A673 (cell line): ENCODE data around the gene PTPN20. TPM values are rescaled to one million over a fixed set of nuclear protein-coding genes. Genes with fewer than 3 reads are reported as not detected.

ENCODE experiments used
- BruUV-seq: library from RNA; stranded (reverse); fragments of 400-500 nt; replicated peaks from 2 replicates; lab custom pipeline; 2021; lab: Mats Ljungman, UMichigan
- CTCF ChIA-PET: fragments of 300-600 bp; sonication (Branson Sonifier 250); formaldehyde crosslinking; loops from one replicate; lab custom pipeline; 2022; ENCODE audit warnings: antibody characterized with exemption; lab: Charles Lee
- POLR2A ChIA-PET: fragments of 300-600 bp; sonication (Branson Sonifier 250); formaldehyde crosslinking; loops from one replicate; lab custom pipeline; 2022; ENCODE audit warnings: antibody characterized with exemption; ENCODE audit not compliant: low non-redundant PET; lab: Charles Lee
- DNase-seq: peaks from one replicate; pipeline ENCODE4 v3.0.0-alpha.2; 2015; ENCODE audit warnings: low spot score
- H3K27ac ChIP-seq: fragments of 200-600 bp; sonication (generic); 2 replicates; pipeline ENCODE4 v1.5.1; 2016; ENCODE audit warnings: mixed run types, low read depth, mild to moderate bottlenecking, mixed read lengths, antibody characterized with exemption, low read length; ENCODE audit not compliant: poor library complexity, severe bottlenecking
- H3K27me3 ChIP-seq: fragments of 200-600 bp; sonication (generic); replicated peaks from 2 replicates; pipeline ENCODE4 v1.6.1; 2017; ENCODE audit warnings: mixed run types, low read depth, mild to moderate bottlenecking, mixed read lengths, antibody characterized with exemption, low read length; ENCODE audit not compliant: insufficient read depth, poor library complexity
- H3K36me3 ChIP-seq: fragments of 200-600 bp; sonication (generic); 2 replicates; pipeline ENCODE4 v1.6.1; 2016; ENCODE audit warnings: mixed run types, mild to moderate bottlenecking, mixed read lengths, antibody characterized with exemption, low read length; ENCODE audit not compliant: insufficient read depth, poor library complexity, severe bottlenecking
- H3K4me1 ChIP-seq: fragments of 200-600 bp; sonication (generic); 2 replicates; pipeline ENCODE4 v1.6.1; 2017; ENCODE audit warnings: mixed run types, mild to moderate bottlenecking, mixed read lengths, antibody characterized with exemption, low read length; ENCODE audit not compliant: insufficient read depth, poor library complexity, severe bottlenecking
- H3K4me3 ChIP-seq: fragments of 200-600 bp; sonication (generic); 2 replicates; pipeline ENCODE4 v1.5.1; 2016; ENCODE audit warnings: low read depth, mixed run types, mild to moderate bottlenecking, mixed read lengths, low read length; ENCODE audit not compliant: poor library complexity, severe bottlenecking
- H3K9me3 ChIP-seq: fragments of 200-600 bp; sonication (generic); 2 replicates; pipeline ENCODE4 v1.6.1; 2016; ENCODE audit warnings: mixed run types, low read depth, mild to moderate bottlenecking, mixed read lengths, antibody characterized with exemption, low read length; ENCODE audit not compliant: poor library complexity, severe bottlenecking
- EZH2 ChIP-seq: fragments of 200-600 bp; sonication (generic); IDR thresholded peaks from 2 replicates; pipeline ENCODE4 v1.6.1; 2017; ENCODE audit warnings: borderline replicate concordance, low read depth, mild to moderate bottlenecking, mixed read lengths, antibody characterized with exemption, low read length; ENCODE audit not compliant: poor library complexity, severe bottlenecking
- intact Hi-C: fragments of 100-400 bp; cut with micrococcal nuclease; formaldehyde crosslinking; loops from one replicate; pipeline ENCODE4 v1.10.0; 2022; ENCODE audit not compliant: unreplicated experiment
- total RNA-seq: library from RNA; stranded (reverse); gene quantifications from 2 replicates; pipeline ENCODE4 v1.2.3, GENCODE V29; 2021
- TF ChIP-seq, protein P1 (sequence below): fragments of 300-800, 200-600 bp; sonication (generic); conservative IDR thresholded peaks from 2 replicates; pipeline ENCODE4 v1.5.1; 2017; ENCODE audit warnings: low read depth, mild to moderate bottlenecking, antibody characterized with exemption, low read length, moderate library complexity, mixed read lengths

PTPN20 gene
- total RNA-seq, 1 experiment from 2014 or later = not detected

DNA sequence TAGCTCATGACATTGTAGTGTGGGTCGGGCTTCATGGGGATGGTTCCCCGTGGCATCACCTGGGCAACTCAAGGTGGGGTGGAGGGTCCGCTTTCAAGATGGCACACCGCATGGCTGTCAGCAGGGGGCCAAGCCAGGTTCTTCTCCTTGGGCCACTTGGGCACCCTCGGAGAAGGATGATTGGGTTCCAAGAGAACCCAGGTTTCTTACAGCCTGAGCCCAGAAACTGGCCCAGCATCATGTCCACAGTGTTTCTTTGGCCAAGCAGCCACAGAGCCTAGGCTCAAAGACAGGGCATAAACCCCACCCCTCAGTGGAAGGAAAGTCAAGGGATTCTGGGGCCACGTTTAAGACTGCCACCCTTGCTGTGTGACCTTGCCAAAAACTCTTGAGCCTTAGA is 110.6 kb downstream of the PTPN20 start:
- BruUV-seq = no TSS peak
- Histone ChIP-seq H3K27me3 (no peaks in the 10 kb centered on the region), H3K27ac (no peak overlapping the region), H3K36me3 (no peaks in the 10 kb centered on the region), H3K4me3 (no peak overlapping the region), H3K4me1 (no peaks in the 10 kb centered on the region), H3K9me3 (no peaks in the 10 kb centered on the region)
- no peak for DNase-seq
- ChIA-PET POLR2A (no interaction called here), CTCF (no interaction called here)
- intact Hi-C loops = no loop called here
- TF ChIP-seq EZH2 = no peak
- TF ChIP-seq, protein P1, sequence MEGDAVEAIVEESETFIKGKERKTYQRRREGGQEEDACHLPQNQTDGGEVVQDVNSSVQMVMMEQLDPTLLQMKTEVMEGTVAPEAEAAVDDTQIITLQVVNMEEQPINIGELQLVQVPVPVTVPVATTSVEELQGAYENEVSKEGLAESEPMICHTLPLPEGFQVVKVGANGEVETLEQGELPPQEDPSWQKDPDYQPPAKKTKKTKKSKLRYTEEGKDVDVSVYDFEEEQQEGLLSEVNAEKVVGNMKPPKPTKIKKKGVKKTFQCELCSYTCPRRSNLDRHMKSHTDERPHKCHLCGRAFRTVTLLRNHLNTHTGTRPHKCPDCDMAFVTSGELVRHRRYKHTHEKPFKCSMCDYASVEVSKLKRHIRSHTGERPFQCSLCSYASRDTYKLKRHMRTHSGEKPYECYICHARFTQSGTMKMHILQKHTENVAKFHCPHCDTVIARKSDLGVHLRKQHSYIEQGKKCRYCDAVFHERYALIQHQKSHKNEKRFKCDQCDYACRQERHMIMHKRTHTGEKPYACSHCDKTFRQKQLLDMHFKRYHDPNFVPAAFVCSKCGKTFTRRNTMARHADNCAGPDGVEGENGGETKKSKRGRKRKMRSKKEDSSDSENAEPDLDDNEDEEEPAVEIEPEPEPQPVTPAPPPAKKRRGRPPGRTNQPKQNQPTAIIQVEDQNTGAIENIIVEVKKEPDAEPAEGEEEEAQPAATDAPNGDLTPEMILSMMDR = no peak

DNA sequence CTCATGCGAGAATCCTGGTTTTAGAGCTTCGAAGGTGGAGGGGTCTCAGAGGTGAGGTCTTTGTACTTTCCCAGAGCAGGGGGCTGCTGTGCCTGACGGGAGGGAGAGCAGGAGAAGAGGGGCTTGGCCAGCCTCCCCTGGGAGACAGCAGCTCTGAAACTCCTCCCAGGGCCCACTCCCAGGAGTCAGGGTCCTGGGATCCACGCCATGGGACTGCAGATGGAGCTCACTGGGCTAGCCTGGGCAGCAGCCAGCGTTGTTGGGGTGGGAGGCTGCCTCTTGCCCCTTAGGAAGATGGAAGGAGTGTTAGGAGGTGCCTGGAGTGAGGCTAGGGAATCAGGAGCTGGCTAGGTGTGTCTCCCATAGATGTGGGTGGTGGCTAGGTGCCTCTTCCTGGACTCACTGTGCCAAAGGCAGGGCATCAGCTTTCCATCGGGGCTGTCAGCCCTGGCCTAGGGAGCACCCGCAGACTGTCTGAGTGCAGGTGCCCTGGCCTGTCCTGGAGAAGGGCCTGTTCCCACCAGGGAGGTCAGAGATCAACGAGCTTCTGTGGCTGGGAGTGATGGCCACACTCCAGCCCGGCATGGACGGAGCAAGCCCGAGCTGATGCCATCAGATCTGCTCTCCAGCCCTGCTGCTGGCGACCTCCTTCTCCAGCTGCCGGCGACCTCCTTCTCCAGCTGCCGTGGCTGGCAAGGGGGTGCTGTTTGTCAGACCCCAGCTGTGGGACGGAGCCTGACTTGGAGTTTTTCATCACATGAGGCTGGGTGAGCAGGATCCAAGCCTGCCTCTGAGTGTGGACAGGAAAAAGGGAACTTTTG is 111.3 kb downstream of the PTPN20 start:
- no peaks in the 10 kb centered on the region for H3K9me3 ChIP-seq
- no TSS peak for BruUV-seq
- DNase-seq = no peak
- ChIA-PET CTCF (no interaction called here), POLR2A (no interaction called here)
- no peaks in the 10 kb centered on the region for H3K36me3 ChIP-seq
- intact Hi-C loops = no loop called here
- no peak overlapping the region for H3K4me3 ChIP-seq
- H3K27ac ChIP-seq = no peak overlapping the region
- no peaks in the 10 kb centered on the region for H3K4me1 ChIP-seq
- TF ChIP-seq EZH2 = no peak
- no peaks in the 10 kb centered on the region for H3K27me3 ChIP-seq

GRCh38 chr10:47023237-47024045 is 112.2 kb downstream of the PTPN20 start:
- no peaks in the 10 kb centered on the region for H3K36me3 ChIP-seq
- H3K4me3 ChIP-seq = no peak overlapping the region
- no peak for DNase-seq
- no peaks in the 10 kb centered on the region for H3K4me1 ChIP-seq
- no peaks in the 10 kb centered on the region for H3K9me3 ChIP-seq
- no peak overlapping the region for H3K27ac ChIP-seq
- H3K27me3 ChIP-seq = no peaks in the 10 kb centered on the region
- intact Hi-C loops = no loop called here
- CTCF ChIA-PET = interaction anchor here (1.3 kb wide), 1 partner anchor 288 kb away, joined by 5 read pairs; no protein-coding TSS in a partner anchor
- POLR2A ChIA-PET = no interaction called here
- TF ChIP-seq, protein P1 = no peak
- TF ChIP-seq EZH2 = no peak
- no TSS peak for BruUV-seq
